ENCODE data around the gene ANKRD31. TPM values are rescaled to one million over a fixed set of nuclear protein-coding genes. Genes with fewer than 3 reads are reported as not detected.
A peak's percentile ranks its signal among the peaks of the same experiment; 100 is the strongest.
"Not testable (repeated sequence)": the region's sequence is repeated elsewhere in the genome, so short reads cannot be mapped to it uniquely, and the experiment has no call there.

ANKRD31 gene
- total RNA-seq, 1 experiment from 2014 or later = 0.09 TPM

DNA sequence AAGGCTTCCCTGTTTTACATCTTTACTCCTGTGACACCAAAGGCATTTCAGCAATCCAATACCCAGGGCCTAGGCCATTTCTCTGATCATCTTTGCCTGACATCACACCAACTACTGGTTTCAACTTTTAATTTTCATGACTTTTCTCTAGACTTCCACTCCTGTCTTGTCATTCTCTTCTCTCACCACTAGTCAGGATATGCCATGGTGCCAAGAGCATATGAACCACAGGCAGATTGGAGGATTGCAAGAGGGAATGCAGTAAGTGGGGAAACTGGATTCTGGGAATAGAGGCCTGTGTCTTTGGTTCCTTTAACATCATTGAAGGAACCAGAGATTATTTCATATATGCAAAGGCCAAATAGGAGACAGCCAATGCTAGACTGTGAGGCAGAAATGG lies 69.3 kb downstream of the ANKRD31 start:
- ATAC-seq (peak; percentile 94), DNase-seq (ENCODE audit: low spot score) (no peak)
- TF ChIP-seq KAT7 (CRISPR knock-in tag; IDR thresholded peaks at IDR 0.05; ENCODE audit: borderline replicate concordance) (no peak), HMGA2 (CRISPR knock-in tag; IDR thresholded peaks at IDR 0.05) (no peak), ELF4 (CRISPR knock-in tag; IDR thresholded peaks at IDR 0.05; ENCODE audit: low read depth) (no peak)
- TF ChIP-seq, protein P1, sequence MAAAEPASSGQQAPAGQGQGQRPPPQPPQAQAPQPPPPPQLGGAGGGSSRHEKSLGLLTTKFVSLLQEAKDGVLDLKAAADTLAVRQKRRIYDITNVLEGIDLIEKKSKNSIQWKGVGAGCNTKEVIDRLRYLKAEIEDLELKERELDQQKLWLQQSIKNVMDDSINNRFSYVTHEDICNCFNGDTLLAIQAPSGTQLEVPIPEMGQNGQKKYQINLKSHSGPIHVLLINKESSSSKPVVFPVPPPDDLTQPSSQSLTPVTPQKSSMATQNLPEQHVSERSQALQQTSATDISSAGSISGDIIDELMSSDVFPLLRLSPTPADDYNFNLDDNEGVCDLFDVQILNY (CRISPR knock-in tag; IDR thresholded peaks at IDR 0.05) = no peak
- Mint-ChIP-seq H3K27ac (no peak overlapping the region), H3K27me3 (ENCODE audit: low read depth) (no peaks in the 10 kb centered on the region; the same call in 1 of the 2 replicates), H3K4me3 (no peak overlapping the region), H3K4me1 (no peaks in the 10 kb centered on the region), H3K9me3 (peaks cover 10% of the 10 kb centered on the region), H3K36me3 (peaks cover 6% of the 10 kb centered on the region; the same call in 1 of the 2 replicates)
- POLR2A ChIA-PET = interaction anchor here (0.7 kb wide), 1 partner anchor 15 kb away, joined by 3 read pairs; no protein-coding TSS in a partner anchor
- CTCF ChIA-PET = interaction anchor here (0.5 to 2.0 kb wide), 3 partner anchors 21 to 242 kb away, joined by 3 to 5 read pairs (median 4); no protein-coding TSS in a partner anchor

GRCh38 chr5:75161508-75161907 lies 75.2 kb downstream of the ANKRD31 start:
- H3K27ac Mint-ChIP-seq; POLR2A ChIA-PET; H3K4me3 Mint-ChIP-seq; H3K27me3 Mint-ChIP-seq (ENCODE audit: low read depth); H3K4me1 Mint-ChIP-seq; CTCF ChIA-PET; DNase-seq (ENCODE audit: low spot score); ATAC-seq: not testable (repeated sequence)
- Mint-ChIP-seq H3K9me3 (peaks cover 43% of the 10 kb centered on the region), H3K36me3 (peaks cover 35% of the 10 kb centered on the region)

DNA sequence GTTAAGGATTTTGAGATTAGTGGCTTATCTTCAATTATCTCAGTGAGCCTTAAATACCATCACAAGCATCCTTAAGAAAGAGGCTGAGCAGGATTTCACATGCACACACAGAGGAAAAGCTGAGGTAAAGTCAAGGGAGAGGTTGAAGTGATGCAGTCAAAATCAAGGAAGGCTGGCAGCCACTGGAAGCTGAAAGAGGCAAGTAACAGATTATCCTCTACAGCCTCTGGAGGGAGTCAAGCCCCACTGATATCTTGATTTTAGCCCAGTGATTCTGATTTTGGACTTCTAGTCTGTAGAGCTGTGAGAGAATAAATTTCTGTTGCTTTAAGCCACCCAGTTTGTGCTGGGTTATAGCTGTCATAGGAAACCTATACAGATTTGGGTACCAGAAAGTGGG lies 80.1 kb downstream of the ANKRD31 start:
- ChIA-PET CTCF (interaction anchor here (0.7 to 1.6 kb wide), 9 partner anchors 9 to 231 kb away, joined by 3 to 9 read pairs (median 3); partner anchors contain the start of genes ANKRD31 and HMGCR), POLR2A (no interaction called here)
- H3K36me3 Mint-ChIP-seq = peaks cover 21% of the 10 kb centered on the region
- H3K27me3 Mint-ChIP-seq (ENCODE audit: low read depth) = peaks cover 5% of the 10 kb centered on the region
- DNase-seq (ENCODE audit: low spot score) = no peak
- ATAC-seq = peak; percentile 77
- H3K9me3 Mint-ChIP-seq = peaks cover 26% of the 10 kb centered on the region
- no peaks in the 10 kb centered on the region for H3K4me1 Mint-ChIP-seq
- no peak overlapping the region for H3K4me3 Mint-ChIP-seq
- TF ChIP-seq ETV6 (CRISPR knock-in tag; IDR thresholded peaks at IDR 0.05) (no peak), ELF4 (CRISPR knock-in tag; IDR thresholded peaks at IDR 0.05; ENCODE audit: low read depth) (no peak)
- TF ChIP-seq, protein P2, sequence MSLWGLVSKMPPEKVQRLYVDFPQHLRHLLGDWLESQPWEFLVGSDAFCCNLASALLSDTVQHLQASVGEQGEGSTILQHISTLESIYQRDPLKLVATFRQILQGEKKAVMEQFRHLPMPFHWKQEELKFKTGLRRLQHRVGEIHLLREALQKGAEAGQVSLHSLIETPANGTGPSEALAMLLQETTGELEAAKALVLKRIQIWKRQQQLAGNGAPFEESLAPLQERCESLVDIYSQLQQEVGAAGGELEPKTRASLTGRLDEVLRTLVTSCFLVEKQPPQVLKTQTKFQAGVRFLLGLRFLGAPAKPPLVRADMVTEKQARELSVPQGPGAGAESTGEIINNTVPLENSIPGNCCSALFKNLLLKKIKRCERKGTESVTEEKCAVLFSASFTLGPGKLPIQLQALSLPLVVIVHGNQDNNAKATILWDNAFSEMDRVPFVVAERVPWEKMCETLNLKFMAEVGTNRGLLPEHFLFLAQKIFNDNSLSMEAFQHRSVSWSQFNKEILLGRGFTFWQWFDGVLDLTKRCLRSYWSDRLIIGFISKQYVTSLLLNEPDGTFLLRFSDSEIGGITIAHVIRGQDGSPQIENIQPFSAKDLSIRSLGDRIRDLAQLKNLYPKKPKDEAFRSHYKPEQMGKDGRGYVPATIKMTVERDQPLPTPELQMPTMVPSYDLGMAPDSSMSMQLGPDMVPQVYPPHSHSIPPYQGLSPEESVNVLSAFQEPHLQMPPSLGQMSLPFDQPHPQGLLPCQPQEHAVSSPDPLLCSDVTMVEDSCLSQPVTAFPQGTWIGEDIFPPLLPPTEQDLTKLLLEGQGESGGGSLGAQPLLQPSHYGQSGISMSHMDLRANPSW (CRISPR knock-in tag; conservative IDR thresholded peaks at IDR 0.05; ENCODE audit: low read depth) = no peak
- H3K27ac Mint-ChIP-seq = no peak overlapping the region

- peaks cover 2% of the 10 kb centered on the region; the same call in 1 of the 2 replicates for H3K4me1 Mint-ChIP-seq
- H3K27ac Mint-ChIP-seq = no peak overlapping the region
- CTCF ChIA-PET = interaction anchor here (2.0 kb wide), 1 partner anchor 102 kb away, joined by 9 read pairs; no protein-coding TSS in a partner anchor
- H3K4me3 Mint-ChIP-seq = no peak overlapping the region
- ATAC-seq = no peak
- peaks cover 3% of the 10 kb centered on the region; the same call in 1 of the 2 replicates for H3K9me3 Mint-ChIP-seq
- no peaks in the 10 kb centered on the region for H3K27me3 Mint-ChIP-seq (ENCODE audit: low read depth)
- POLR2A ChIA-PET = interaction anchor here (1.1 kb wide), 1 partner anchor 14 kb away, joined by 3 read pairs; no protein-coding TSS in a partner anchor
- TF ChIP-seq ETV6 (CRISPR knock-in tag; IDR thresholded peaks at IDR 0.05) = no peak
- DNase-seq (ENCODE audit: low spot score) = no peak
- no peaks in the 10 kb centered on the region for H3K36me3 Mint-ChIP-seq
These were observed 83.8 kb downstream of the ANKRD31 start for GRCh38 chr5:75152860-75153259.

DNA sequence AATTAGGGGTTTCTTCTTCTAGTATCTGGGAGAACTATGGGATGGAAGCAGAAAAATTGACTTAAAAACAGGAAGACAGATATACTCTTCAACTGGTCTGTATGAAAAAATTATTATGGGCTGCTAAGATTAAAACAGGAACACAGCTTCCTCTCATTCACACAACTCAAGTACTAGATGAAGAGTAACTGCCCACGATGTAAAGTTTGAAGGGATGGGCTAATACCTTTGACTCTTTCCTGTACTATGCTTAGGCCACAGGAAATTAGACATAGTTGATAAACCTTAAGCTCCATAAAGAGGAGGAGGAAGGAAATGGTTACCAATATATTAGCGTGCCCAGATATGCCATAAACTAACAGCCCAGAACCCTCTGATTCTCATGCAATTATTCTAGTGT lies 88.6 kb downstream of the ANKRD31 start:
- ChIA-PET POLR2A (interaction anchor here (0.6 kb wide), 1 partner anchor 193 kb away, joined by 3 read pairs; no protein-coding TSS in a partner anchor), CTCF (no interaction called here)
- H3K27me3 Mint-ChIP-seq (ENCODE audit: low read depth) = no peaks in the 10 kb centered on the region
- DNase-seq (ENCODE audit: low spot score) (no peak), ATAC-seq (no peak)
- no peak overlapping the region for H3K27ac Mint-ChIP-seq
- H3K4me1 Mint-ChIP-seq = peaks cover 6% of the 10 kb centered on the region
- TF ChIP-seq ELF4 (CRISPR knock-in tag; IDR thresholded peaks at IDR 0.05; ENCODE audit: low read depth) = no peak
- no peak for TF ChIP-seq IRF1 (CRISPR knock-in tag; IDR thresholded peaks at IDR 0.05)
- no peak for TF ChIP-seq ZNF232 (CRISPR knock-in tag; IDR thresholded peaks at IDR 0.05)
- TF ChIP-seq ZNF671 (CRISPR knock-in tag; IDR thresholded peaks at IDR 0.05) = no peak
- TF ChIP-seq ZNF396 (CRISPR knock-in tag; IDR thresholded peaks at IDR 0.05; ENCODE audit: borderline replicate concordance) = no peak
- no peak for TF ChIP-seq JUN (CRISPR knock-in tag; IDR thresholded peaks at IDR 0.05)
- no peak for TF ChIP-seq ZNF512 (CRISPR knock-in tag; IDR thresholded peaks at IDR 0.05; ENCODE audit: borderline replicate concordance)
- H3K36me3 Mint-ChIP-seq = no peaks in the 10 kb centered on the region
- peaks cover 11% of the 10 kb centered on the region for H3K9me3 Mint-ChIP-seq
- no peak overlapping the region for H3K4me3 Mint-ChIP-seq

All from WTC11 (cell line).